HFF-Myc (cell line): ENCODE data around the gene RNU2-63P.
"Not testable (repeated sequence)": the region's sequence is repeated elsewhere in the genome, so short reads cannot be mapped to it uniquely, and the experiment has no call there.

ENCODE experiments used
- DNase-seq: peaks from one replicate; pipeline ENCODE4 v3.0.0-alpha.2; 2011; ENCODE audit warnings: low read depth; ENCODE audit errors: extremely low read depth
- H3K4me3 ChIP-seq: replicated peaks from 2 replicates; pipeline ENCODE4 v1.5.1; 2011; ENCODE audit warnings: low read depth, mild to moderate bottlenecking, control low read depth, low read length
- TF ChIP-seq, protein P1 (sequence below): IDR thresholded peaks from 2 replicates; pipeline ENCODE4 v1.5.1; 2012; ENCODE audit warnings: mild to moderate bottlenecking, low read depth, low read length, control low read depth; ENCODE audit errors: missing control alignments

Gene RNU2-63P

GRCh38 chr2:88028931-88029330, 12.6 kb upstream of the RNU2-63P start:
- TF ChIP-seq, protein P1, sequence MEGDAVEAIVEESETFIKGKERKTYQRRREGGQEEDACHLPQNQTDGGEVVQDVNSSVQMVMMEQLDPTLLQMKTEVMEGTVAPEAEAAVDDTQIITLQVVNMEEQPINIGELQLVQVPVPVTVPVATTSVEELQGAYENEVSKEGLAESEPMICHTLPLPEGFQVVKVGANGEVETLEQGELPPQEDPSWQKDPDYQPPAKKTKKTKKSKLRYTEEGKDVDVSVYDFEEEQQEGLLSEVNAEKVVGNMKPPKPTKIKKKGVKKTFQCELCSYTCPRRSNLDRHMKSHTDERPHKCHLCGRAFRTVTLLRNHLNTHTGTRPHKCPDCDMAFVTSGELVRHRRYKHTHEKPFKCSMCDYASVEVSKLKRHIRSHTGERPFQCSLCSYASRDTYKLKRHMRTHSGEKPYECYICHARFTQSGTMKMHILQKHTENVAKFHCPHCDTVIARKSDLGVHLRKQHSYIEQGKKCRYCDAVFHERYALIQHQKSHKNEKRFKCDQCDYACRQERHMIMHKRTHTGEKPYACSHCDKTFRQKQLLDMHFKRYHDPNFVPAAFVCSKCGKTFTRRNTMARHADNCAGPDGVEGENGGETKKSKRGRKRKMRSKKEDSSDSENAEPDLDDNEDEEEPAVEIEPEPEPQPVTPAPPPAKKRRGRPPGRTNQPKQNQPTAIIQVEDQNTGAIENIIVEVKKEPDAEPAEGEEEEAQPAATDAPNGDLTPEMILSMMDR, result no peak

GRCh38 chr2:88027697-88028389, 11.5 kb upstream of the RNU2-63P start:
- no peak overlapping the region for H3K4me3 ChIP-seq
- DNase-seq, result no peak
- TF ChIP-seq, protein P1, result no peak

More at GRCh38 chr2:88028931-88029330, 12.6 kb upstream of the RNU2-63P start:
- no peak for DNase-seq
- no peak overlapping the region for H3K4me3 ChIP-seq

- no peak for DNase-seq
- TF ChIP-seq, protein P1, result no peak
- no peak overlapping the region for H3K4me3 ChIP-seq
Measured at GRCh38 chr2:88024509-88024908, 8.2 kb upstream of the RNU2-63P start.

DNA sequence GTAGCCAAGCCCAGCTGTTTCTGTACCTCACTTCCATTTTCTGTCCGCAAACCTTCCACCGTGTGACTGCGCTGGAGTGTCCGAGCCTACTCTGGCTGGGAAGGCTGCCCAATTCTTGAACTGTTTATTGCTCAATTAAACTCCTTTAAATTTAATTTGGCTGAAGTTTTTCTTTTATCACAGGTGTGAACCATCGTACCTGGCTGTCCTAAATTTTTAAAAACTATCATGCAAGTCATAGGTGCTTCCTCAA, 6.2 kb upstream of the RNU2-63P start:
- no peak overlapping the region for H3K4me3 ChIP-seq
- no peak for DNase-seq
- TF ChIP-seq, protein P1, result no peak

GRCh38 chr2:88019985-88020384, 3.6 kb upstream of the RNU2-63P start:
- no peak overlapping the region for H3K4me3 ChIP-seq
- no peak for DNase-seq
- TF ChIP-seq, protein P1, result no peak

GRCh38 chr2:88018909-88019308, 2.6 kb upstream of the RNU2-63P start:
- no peak overlapping the region for H3K4me3 ChIP-seq
- TF ChIP-seq, protein P1, result no peak

GRCh38 chr2:88018077-88018805, 1.9 kb upstream of the RNU2-63P start:
- DNase-seq, H3K4me3 ChIP-seq: not testable (repeated sequence)

More at GRCh38 chr2:88018909-88019308, 2.6 kb upstream of the RNU2-63P start:
- no peak for DNase-seq

GRCh38 chr2:88017780-88018038, 1.4 kb upstream of the RNU2-63P start:
- H3K4me3 ChIP-seq, result not testable (repeated sequence)

More at GRCh38 chr2:88017780-88018038, 1.4 kb upstream of the RNU2-63P start:
- DNase-seq, result not testable (repeated sequence)
